ENCODE results near the gene MET. TPM values are rescaled to one million over a fixed set of nuclear protein-coding genes. Genes with fewer than 3 reads are reported as not detected.

MET gene
- total RNA-seq, 1 experiment from 2014 or later = 8.3 TPM

GRCh38 chr7:116783666-116784318 is 111.8 kb downstream of the MET start:
- no peaks in the 10 kb centered on the region for H3K36me3 ChIP-seq
- H3K4me3 ChIP-seq = no peak overlapping the region
- H3K9me3 ChIP-seq (replicated peaks) = no peaks in the 10 kb centered on the region
- no peaks in the 10 kb centered on the region for H3K27me3 ChIP-seq (replicated peaks)
- H3K27ac ChIP-seq = no peak overlapping the region
- DNase-seq (ENCODE audit: low read depth in 1 of 2, low spot score in 2 of 2) = no peak
- peaks cover 30% of the 10 kb centered on the region for H3K4me1 ChIP-seq (replicated peaks)

GRCh38 chr7:116784647-116785046 is 112.7 kb downstream of the MET start:
- Histone ChIP-seq H3K27me3 (replicated peaks) (no peaks in the 10 kb centered on the region), H3K4me1 (replicated peaks) (peaks cover 30% of the 10 kb centered on the region), H3K36me3 (no peaks in the 10 kb centered on the region), H3K27ac (no peak overlapping the region), H3K9me3 (replicated peaks) (no peaks in the 10 kb centered on the region), H3K4me3 (no peak overlapping the region)
- no peak for DNase-seq (ENCODE audit: low read depth in 1 of 2, low spot score in 2 of 2)

- peaks cover 19% of the 10 kb centered on the region for H3K4me1 ChIP-seq (replicated peaks)
- no peak for DNase-seq (ENCODE audit: low read depth in 1 of 2, low spot score in 2 of 2)
Observed at GRCh38 chr7:116785843-116786242, 113.8 kb downstream of the MET start.

GRCh38 chr7:116786791-116787443 is 114.9 kb downstream of the MET start:
- H3K27me3 ChIP-seq (replicated peaks) = no peaks in the 10 kb centered on the region
- H3K27ac ChIP-seq = no peak overlapping the region
- peak in 1 of 2 experiments; percentile 19 for DNase-seq (ENCODE audit: low read depth in 1 of 2, low spot score in 2 of 2)
- no peaks in the 10 kb centered on the region for H3K36me3 ChIP-seq
- H3K4me3 ChIP-seq = no peak overlapping the region
- peaks cover 11% of the 10 kb centered on the region for H3K4me1 ChIP-seq (replicated peaks)
- no peaks in the 10 kb centered on the region for H3K9me3 ChIP-seq (replicated peaks)

More at GRCh38 chr7:116785843-116786242, 113.8 kb downstream of the MET start:
- Histone ChIP-seq H3K36me3 (no peaks in the 10 kb centered on the region), H3K27me3 (replicated peaks) (no peaks in the 10 kb centered on the region), H3K9me3 (replicated peaks) (no peaks in the 10 kb centered on the region), H3K27ac (no peak overlapping the region), H3K4me3 (no peak overlapping the region)

- Histone ChIP-seq H3K36me3 (no peaks in the 10 kb centered on the region), H3K27ac (no peak overlapping the region), H3K4me3 (no peak overlapping the region), H3K27me3 (replicated peaks) (no peaks in the 10 kb centered on the region), H3K4me1 (replicated peaks) (peaks cover 2% of the 10 kb centered on the region), H3K9me3 (replicated peaks) (no peaks in the 10 kb centered on the region)
- DNase-seq (ENCODE audit: low read depth in 1 of 2, low spot score in 2 of 2) = no peak
Observed at GRCh38 chr7:116787881-116788280, 115.9 kb downstream of the MET start.

GRCh38 chr7:116788572-116789197 is 116.7 kb downstream of the MET start:
- DNase-seq (ENCODE audit: low read depth in 1 of 2, low spot score in 2 of 2) = no peak

GRCh38 chr7:116790025-116790424 is 118.0 kb downstream of the MET start:
- Histone ChIP-seq H3K4me1 (replicated peaks) (no peaks in the 10 kb centered on the region), H3K27ac (no peak overlapping the region), H3K9me3 (replicated peaks) (no peaks in the 10 kb centered on the region), H3K4me3 (no peak overlapping the region), H3K27me3 (replicated peaks) (no peaks in the 10 kb centered on the region), H3K36me3 (no peaks in the 10 kb centered on the region)
- DNase-seq (ENCODE audit: low read depth in 1 of 2, low spot score in 2 of 2) = no peak

More at GRCh38 chr7:116788572-116789197, 116.7 kb downstream of the MET start:
- Histone ChIP-seq H3K27ac (no peak overlapping the region), H3K4me1 (replicated peaks) (no peaks in the 10 kb centered on the region), H3K4me3 (no peak overlapping the region), H3K9me3 (replicated peaks) (no peaks in the 10 kb centered on the region), H3K27me3 (replicated peaks) (no peaks in the 10 kb centered on the region), H3K36me3 (no peaks in the 10 kb centered on the region)

- DNase-seq (ENCODE audit: low read depth in 1 of 2, low spot score in 2 of 2) = no peak
- no peak overlapping the region for H3K27ac ChIP-seq
Observed at GRCh38 chr7:116792813-116793212, 120.8 kb downstream of the MET start.

GRCh38 chr7:116793795-116794340 is 121.9 kb downstream of the MET start:
- H3K4me3 ChIP-seq = no peak overlapping the region
- H3K36me3 ChIP-seq = no peaks in the 10 kb centered on the region
- no peak overlapping the region for H3K27ac ChIP-seq
- DNase-seq (ENCODE audit: low read depth in 1 of 2, low spot score in 2 of 2) = no peak
- H3K27me3 ChIP-seq (replicated peaks) = no peaks in the 10 kb centered on the region
- no peaks in the 10 kb centered on the region for H3K9me3 ChIP-seq (replicated peaks)
- H3K4me1 ChIP-seq (replicated peaks) = no peaks in the 10 kb centered on the region

More at GRCh38 chr7:116792813-116793212, 120.8 kb downstream of the MET start:
- Histone ChIP-seq H3K27me3 (replicated peaks) (no peaks in the 10 kb centered on the region), H3K4me1 (replicated peaks) (no peaks in the 10 kb centered on the region), H3K36me3 (no peaks in the 10 kb centered on the region), H3K4me3 (no peak overlapping the region), H3K9me3 (replicated peaks) (no peaks in the 10 kb centered on the region)

GRCh38 chr7:116796471-116796870 is 124.5 kb downstream of the MET start:
- no peak for DNase-seq (ENCODE audit: low read depth in 1 of 2, low spot score in 2 of 2)
- peaks cover 12% of the 10 kb centered on the region for H3K4me1 ChIP-seq (replicated peaks)
- no peaks in the 10 kb centered on the region for H3K27me3 ChIP-seq (replicated peaks)
- H3K27ac ChIP-seq = no peak overlapping the region
- H3K36me3 ChIP-seq = no peaks in the 10 kb centered on the region
- no peak overlapping the region for H3K4me3 ChIP-seq
- H3K9me3 ChIP-seq (replicated peaks) = no peaks in the 10 kb centered on the region

GRCh38 chr7:116797612-116798011 is 125.6 kb downstream of the MET start:
- Histone ChIP-seq H3K27me3 (replicated peaks) (no peaks in the 10 kb centered on the region), H3K4me1 (replicated peaks) (peaks cover 23% of the 10 kb centered on the region), H3K9me3 (replicated peaks) (no peaks in the 10 kb centered on the region), H3K4me3 (no peak overlapping the region), H3K36me3 (no peaks in the 10 kb centered on the region), H3K27ac (no peak overlapping the region)
- DNase-seq (ENCODE audit: low read depth in 1 of 2, low spot score in 2 of 2) = no peak

GRCh38 chr7:116798232-116798631 is 126.2 kb downstream of the MET start:
- no peaks in the 10 kb centered on the region for H3K9me3 ChIP-seq (replicated peaks)
- peaks cover 29% of the 10 kb centered on the region for H3K4me1 ChIP-seq (replicated peaks)
- no peaks in the 10 kb centered on the region for H3K27me3 ChIP-seq (replicated peaks)
- H3K27ac ChIP-seq = no peak overlapping the region
- no peaks in the 10 kb centered on the region for H3K36me3 ChIP-seq
- no peak overlapping the region for H3K4me3 ChIP-seq
- no peak for DNase-seq (ENCODE audit: low read depth in 1 of 2, low spot score in 2 of 2)

- Histone ChIP-seq H3K27me3 (replicated peaks) (no peaks in the 10 kb centered on the region), H3K36me3 (no peaks in the 10 kb centered on the region), H3K4me3 (no peak overlapping the region), H3K4me1 (replicated peaks) (peaks cover 31% of the 10 kb centered on the region), H3K9me3 (replicated peaks) (no peaks in the 10 kb centered on the region), H3K27ac (no peak overlapping the region)
- DNase-seq (ENCODE audit: low read depth in 1 of 2, low spot score in 2 of 2) = no peak
Observed at GRCh38 chr7:116799916-116800315, 127.9 kb downstream of the MET start.

GRCh38 chr7:116800594-116800993 is 128.6 kb downstream of the MET start:
- no peaks in the 10 kb centered on the region for H3K27me3 ChIP-seq (replicated peaks)
- H3K4me3 ChIP-seq = no peak overlapping the region
- no peaks in the 10 kb centered on the region for H3K36me3 ChIP-seq
- peaks cover 31% of the 10 kb centered on the region for H3K4me1 ChIP-seq (replicated peaks)
- DNase-seq (ENCODE audit: low read depth in 1 of 2, low spot score in 2 of 2) = no peak
- no peaks in the 10 kb centered on the region for H3K9me3 ChIP-seq (replicated peaks)
- H3K27ac ChIP-seq = no peak overlapping the region; the same call in 1 of the 2 replicates

All from SJSA1 (cell line).